ENCODE data around the gene JKAMP.
"Not testable (repeated sequence)": the region's sequence is repeated elsewhere in the genome, so short reads cannot be mapped to it uniquely, and the experiment has no call there.

Gene JKAMP, protein sequence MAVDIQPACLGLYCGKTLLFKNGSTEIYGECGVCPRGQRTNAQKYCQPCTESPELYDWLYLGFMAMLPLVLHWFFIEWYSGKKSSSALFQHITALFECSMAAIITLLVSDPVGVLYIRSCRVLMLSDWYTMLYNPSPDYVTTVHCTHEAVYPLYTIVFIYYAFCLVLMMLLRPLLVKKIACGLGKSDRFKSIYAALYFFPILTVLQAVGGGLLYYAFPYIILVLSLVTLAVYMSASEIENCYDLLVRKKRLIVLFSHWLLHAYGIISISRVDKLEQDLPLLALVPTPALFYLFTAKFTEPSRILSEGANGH

DNA sequence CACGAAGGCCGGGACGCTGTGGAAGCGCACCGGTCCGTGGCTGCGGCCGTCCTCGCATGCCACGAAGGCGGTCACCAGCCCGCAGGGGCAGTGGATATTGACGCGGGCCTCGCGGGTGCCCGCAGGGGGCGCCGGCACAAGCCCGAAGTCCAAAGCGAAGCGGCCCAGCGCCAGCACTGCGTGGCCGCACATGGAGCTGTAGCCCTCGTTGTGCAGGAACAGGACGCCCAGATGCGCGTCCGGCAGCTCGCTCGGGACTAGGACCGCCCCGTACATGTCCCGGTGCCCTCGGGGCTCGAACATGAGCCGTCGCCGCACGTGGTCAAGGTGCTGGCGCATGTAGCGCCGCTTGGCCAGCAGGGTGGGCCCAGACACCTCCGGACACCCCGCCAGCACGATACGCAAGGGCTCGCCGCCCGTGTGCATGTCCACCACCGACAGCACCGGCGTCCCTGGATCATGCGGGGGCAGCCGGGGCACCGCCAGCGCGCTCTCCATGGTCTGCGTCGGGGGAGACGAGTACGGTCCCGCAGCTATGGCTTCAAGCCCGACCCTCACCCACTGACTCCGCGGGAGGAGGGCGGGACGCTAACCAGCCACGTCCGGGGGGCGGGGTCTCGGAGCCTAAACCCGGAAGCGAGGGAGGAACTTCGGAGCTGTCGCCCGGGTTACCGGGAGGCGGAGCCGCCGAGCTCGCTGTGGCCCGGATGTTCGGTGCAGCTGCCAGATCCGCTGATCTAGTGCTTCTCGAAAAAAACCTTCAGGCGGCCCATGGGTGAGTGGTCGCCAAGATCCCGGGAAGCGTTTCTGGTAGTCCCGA lies at the start of gene JKAMP, which contains the start of gene L3HYPDH:
JKAMP (plus strand) TSS at position 699 of the 820 bp plus-strand sequence; CDS start at position 772, 73 bp downstream.
L3HYPDH (minus strand) TSS at position 590 of the 820 bp plus-strand sequence; CDS start at position 498, 92 bp downstream.
- DNase-seq: peak; percentile 81 to 92

DNA sequence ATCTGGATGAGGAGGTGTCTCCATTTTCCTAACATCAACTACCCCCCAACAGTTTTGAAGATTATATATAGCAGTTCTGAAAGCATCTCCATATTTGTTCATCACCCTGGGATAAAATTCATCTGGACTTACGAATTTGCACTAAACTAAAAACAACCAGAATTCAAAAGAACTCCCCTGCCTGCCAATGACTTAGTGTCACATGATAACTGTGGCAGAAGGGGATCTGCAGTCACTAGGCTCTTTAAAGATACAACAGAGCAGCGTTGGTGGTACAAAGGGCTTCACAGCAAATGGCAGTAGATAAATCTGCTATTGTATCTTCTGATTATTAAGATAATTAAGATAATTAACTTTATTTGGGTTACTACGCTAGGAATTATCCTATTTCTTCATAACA lies 49.2 kb upstream of the JKAMP start:
- DNase-seq: no peak

DNA sequence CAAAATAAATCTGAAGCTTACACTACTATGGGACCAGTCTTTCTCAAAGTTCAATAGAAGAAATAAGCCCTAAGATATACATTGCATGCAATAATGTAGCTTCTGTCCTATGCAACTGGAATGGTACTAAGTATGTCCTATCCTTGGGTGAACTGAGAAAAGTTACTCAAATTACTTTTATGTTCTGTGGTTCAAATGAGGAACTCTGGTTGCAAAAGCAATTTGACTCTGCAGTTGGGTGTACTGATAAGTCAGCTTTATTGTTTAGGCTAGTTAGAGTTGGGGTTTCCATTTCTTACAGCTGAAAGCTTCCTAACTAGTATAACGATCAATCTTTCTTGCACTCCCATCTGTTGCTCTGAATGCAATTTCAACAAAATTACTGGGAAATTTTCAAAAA lies 48.3 kb upstream of the JKAMP start:
- peak; percentile 50 to 52 for DNase-seq

DNA sequence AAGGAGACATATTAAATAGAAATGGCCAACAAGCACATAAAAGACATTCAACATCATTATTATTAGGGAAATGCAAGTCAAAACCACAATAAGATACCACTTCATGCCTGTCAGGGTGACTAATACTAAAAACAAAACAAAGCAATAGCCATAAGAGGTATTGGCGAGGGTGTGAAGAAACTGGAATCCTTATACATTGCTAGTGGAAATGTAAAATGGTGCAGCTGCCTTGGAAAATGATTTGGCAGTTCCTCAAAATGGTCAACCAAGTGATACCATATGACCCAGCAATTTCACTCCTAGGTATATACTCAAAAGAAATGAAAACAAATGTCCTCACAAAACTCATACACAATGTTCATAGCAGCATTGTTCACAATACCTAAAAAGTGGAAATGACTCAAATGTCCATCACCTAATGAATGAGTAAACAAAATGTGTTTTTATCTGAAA lies 46.1 kb upstream of the JKAMP start:
- DNase-seq: no peak

DNA sequence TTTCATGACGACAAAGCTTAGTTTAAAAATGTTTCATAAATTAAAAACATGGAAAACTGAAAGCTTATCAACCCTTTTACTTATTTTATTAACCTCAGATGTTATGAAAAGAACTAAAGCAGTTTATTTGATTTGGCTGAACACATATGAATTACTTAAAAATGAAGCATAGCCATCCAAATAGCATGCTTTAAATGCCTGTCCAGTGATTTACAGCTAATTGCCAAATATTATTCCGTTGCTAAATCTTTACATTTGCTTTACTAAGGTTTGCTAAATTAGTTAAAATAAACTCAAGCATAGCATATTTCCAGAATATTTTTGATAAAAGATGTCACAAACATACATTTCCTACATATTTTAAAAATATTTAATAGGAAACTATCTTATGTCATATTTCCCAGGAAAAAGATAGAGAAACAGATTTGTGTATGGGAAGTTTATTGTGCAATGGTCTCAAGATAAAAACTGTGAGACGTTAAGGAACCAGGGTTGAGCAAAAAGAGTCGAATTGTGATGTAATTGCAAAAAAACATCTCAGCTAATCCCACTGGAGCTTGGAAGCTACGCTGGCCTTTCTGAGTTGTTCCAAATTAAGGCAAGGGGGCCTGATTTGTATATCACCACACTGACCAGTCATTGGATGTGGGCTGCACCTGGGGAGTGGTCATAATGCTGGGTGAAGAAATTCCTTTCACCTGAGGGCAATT lies 44.9 kb upstream of the JKAMP start:
- DNase-seq: no peak

DNA sequence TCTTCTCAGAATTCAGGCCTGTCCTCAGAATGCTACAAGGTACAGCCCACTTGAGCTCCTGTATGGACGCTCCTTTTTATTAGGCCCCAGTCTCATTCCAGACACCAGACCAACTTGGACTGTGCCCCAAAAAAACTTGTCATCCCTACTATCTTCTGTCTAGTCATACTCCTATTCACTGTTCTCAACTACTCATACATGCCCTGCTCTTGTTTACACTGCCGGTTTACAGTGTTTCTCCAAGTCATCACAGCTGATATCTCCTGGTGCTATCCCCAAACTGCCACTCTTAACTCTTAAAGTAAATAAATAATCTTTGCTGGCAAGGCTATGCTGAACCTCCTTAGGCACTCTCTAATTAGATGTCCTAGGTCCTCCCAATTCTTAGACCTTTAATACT lies 35.6 kb upstream of the JKAMP start:
- DNase-seq: not testable (repeated sequence)

DNA sequence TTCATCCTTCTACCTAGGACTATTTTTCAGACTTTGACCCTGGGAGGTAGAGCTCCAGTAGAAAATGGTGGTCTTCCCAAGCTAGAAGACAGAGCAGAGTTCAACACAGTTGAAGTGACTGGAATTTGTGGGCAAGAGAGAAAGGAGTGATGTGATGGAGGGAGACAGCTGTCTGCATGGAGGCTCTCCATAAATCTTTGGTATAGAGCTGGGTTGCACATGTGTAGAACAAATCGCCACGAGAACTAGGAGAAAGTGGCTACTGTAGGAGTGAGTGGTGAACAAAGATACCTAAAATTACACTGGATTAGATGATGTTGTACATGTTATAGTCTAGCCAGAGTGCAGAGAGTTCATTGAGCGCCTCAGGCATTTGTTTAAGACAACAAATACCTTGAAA lies 33.6 kb upstream of the JKAMP start:
- DNase-seq: no peak

DNA sequence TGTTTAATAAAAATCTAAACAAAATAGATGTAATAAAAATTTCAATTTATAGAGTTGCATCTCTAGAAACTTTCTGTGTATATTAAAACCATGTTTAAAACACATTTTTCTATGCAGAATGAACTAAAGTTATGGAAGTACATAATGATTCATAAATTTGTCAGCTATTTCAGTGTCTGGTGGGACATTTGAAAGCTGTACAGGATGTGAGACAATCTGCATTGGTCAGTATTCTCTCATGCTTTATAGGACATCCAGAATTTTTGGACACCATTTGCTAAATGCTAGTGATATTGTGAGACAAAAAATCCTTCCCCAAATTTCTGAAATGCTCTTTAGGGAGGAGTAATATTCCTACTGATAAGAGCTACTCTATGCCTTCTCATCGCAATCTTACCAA lies 32.5 kb upstream of the JKAMP start:
- DNase-seq: no peak

DNA sequence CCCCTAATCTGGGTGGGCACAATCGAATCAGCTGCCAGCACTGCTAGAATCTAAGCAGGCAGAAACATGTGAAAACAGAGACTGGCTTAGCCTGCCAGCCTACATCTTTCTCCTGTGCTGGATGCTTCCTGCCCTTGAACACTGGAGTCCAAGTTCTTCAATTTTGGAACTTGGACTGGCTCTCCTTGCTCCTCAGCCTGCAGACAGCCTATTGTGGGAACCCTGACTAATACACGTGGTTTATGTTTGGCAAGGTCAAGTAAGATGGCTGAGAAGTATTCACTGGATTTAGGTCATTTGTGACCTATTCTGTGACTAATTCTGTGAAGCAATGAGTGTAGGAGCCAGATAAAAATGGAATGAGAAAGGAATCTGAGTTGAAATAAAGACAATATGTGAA lies 30.2 kb upstream of the JKAMP start:
- DNase-seq: no peak

DNA sequence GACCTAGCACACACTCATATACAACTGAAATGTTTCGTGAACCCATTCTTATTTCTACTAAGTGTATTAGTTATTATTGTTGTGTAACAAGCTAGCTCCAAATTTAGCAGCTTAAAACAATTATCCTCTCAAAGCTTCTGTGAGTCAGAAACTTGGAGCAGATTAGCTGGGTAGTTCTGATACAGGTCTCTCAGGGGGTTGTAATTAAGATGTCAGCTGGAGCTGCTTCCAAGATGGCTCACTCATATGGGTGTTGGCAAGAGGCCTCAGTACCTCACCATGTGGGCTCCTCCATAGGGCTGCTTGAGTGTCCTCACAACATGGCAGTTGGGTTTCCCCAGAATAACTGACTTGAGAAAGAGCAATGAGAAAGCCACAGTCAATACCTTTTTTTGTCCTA lies 28.9 kb upstream of the JKAMP start:
- DNase-seq: no peak

DNA sequence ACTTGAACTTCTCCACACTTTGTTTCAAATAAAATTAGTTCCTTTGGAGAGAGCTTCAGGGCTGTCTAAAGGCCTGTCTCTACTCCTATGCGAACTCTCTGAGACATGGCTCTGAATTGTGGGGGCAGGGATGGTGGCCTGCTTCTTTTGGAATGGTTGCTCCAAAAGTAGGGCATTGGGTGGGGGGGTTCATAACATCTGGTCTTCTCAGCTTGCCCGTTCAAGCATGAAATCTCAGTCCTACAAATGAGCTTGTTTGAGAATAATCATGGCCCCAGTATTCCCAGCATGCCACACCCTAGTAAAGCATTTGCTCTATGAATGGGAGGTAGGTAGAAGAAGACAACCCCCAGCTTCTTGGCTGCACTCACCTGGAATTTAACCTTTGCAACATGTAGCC lies 25.8 kb upstream of the JKAMP start:
- DNase-seq: no peak

DNA sequence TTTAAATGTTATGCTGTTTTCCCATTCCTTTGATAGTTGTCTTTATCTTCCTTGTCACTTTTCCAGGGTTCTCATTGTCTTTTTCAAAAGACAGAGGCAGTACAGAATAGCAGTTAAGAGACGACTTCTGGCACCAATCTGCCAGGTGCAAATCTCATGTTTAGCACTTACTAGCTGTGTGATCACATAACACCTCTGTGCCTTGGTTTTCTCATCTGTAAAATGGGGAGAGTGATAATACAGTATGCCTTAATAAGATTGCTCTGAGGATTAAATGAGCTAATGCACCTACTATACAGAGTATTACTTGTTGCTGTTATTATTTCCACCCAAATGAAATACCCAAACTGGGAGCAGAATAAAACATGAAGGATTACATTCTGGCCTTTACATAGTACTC lies 23.9 kb upstream of the JKAMP start:
- DNase-seq: no peak

DNA sequence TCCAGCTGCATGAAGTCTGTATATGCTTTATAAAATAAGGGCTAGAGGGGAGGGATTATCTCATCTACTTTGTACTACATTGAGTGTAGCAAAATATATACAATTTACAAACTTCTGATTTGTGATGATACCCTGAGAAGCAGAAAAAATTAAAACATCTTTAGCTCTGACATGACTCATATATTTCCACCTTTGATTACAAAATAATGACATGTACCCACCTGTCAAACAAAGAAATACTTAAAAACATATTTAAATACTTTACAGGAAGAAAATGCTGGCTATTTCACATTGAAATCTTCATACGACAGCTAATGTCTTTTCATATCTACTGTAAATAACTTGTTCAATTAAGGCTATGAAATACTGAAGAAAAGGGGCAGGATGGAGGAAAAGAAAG lies 22.4 kb upstream of the JKAMP start:
- no peak for DNase-seq

DNA sequence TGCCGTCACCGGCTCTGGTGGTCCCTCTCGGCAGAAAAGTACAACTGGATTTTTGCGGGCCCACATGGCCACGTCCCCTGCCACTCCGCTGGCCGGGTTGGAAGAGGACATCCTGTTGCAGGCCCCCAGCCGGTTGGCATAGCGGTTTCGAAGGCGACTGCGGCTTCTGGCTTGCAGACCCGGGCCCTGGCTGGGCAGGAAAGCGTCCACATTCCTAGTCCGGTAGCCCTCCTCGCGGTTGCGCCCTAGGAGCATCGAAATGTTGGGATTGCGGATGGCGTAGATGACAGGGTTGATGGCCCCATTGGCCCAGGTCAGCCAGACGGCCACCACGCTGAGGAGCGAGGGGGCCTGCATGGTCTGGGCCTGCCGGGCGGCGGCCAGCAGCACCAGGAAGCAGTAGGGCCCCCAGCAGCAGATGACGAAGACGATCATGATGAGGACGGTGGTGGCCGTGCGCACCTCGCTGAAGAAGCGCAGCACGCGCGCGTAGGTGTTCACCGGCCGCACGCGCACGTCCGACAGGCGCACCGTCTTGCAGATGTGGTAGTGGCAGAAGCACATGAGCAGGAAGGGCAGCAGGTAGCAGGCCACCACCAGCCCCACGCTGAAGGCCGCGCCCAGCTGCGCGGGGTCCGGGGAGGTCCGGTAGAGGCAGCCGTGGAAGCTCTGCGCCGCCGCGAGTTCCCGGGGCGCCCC lies 20.4 kb upstream of the JKAMP start:
- DNase-seq: no peak

DNA sequence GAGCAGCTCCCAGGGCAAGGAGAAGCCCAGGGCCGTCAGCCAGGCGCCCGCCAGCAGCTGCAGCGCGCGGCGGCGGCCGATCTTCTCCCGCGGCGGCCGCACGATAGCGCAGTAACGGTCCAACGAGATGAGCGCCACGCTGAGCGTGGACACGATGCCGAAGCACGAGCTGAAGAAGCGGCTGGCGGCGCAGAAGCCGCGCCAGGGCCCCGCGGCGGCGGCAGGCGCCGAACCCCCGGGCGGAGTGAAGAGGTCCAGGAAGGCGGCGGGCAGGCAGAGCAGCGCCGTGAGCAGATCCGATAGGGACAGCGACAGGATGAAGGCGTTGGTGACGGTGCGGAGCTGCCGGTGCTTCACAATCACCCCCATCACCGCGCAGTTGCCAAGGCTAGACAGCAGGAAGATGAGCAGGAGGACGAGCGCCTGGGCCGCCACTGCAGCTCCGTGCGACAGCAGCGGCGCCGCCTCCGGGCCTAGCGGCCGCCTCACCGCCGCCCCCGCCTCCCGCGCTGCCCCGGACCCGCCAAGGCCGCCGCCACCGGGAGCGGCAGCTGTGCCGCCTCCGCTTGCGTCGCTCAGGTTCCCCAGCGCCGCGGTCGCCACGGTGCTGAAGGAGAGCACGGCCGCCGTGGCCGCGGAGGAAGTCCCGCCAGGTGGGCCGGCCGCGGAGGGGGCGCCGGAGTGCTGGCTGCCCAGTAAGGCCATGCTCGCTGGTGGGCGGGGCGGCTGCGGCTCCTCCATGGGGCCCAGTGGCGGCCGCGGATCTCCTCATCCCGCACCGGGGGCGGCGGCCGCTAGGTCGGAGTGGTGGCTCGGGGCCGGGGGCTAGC lies 19.6 kb upstream of the JKAMP start:
- no peak for DNase-seq

DNA sequence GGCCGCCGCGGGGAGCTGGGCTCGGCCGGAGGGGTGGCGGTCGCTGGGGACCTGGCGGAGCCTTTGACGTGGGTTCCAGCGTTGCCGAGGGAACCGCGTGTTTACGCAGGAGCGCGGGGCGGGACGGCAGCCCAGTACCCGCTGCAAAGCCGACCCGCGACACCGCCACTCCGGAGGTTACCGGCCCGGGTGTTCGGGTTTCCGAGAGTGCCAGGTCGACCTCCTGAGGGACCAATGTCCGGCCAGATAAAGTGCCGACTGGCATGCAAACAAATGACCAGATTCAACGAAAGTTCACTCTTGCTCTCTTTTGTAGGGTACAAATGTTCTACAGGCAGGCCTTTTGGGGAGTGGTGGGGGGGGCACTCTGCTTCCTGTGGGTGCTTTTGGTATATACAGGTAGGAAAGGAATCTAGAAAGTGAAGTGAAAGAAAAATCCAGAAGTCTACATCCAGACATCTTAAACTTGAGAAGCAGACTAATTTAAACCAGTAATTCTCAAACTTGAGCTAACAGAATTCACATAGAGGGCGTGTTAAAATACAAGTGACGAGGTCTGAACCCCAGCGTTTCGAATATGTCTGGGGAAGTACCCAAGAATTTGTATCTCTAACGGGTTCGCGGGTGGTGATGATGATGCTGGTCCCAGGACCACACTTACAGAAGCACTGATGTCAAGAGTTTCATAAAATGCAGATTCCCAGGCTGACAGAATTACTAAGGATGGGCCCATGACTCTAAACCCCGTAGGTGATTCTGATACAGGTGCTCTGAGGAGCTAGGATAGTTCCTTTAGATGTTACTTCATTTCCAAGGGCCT lies 18.8 kb upstream of the JKAMP start, which contains the start of gene GPR135:
GPR135 (minus strand) TSS at position 65 of the 820 bp plus-strand sequence. CDS start 154 bp downstream, outside the sequence.
- DNase-seq: no peak

DNA sequence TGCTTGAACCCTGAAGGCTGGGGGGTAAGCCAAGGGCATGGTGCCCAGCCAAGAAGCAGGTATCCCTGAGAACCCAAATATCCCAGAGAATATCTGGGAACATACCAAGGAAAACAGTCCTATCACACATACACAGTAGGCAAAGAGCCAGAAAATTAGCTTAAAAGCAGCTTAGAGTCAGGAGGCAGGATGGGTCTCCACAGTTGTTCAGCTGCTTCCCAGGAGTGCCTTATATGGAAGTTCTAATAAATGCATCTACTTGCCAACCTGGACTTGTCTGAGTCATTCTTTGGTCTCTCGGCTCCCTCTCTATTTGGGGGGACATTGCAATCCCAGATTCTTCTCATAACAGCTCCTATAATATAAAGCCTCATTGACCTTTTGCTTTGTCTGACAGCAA lies 10.1 kb upstream of the JKAMP start:
- no peak for DNase-seq

DNA sequence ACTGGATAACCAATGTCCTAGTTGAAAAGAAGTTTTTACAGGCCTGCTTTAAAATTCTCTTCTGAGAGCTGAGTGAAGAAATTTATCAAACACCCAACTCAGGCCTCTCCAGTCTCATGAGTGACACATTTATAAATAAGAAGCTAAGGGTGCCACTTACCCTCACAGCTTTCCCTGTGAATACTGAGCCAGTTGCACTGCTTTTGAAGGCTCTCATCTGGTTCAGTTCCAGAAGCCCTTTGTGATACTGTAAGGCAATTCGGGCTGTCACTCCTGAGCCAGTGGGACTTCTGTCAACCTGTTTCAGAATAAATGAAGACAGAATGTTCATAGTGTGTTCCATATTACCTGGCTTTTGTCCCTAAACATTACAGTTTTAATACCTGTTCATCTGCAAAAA lies 8.6 kb upstream of the JKAMP start:
- no peak for DNase-seq

DNA sequence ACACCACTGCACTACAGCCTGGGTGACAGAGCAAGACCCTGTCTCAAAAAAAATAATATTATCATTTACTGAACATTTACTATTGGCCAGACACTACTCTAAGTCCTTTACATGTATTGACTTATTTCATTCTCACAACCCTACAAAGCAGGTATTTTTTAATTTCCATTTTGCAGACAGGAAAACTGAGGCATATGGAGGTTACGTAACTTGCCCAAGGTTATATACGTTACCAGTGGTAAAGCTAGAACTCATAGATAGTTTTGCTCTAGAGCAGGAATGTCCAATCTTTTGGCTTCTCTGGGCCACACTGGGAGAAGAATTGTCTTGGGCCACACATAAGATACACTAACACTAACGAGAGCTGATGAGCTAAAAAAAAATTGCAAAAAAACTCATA lies 5.8 kb upstream of the JKAMP start:
- no peak for DNase-seq

DNA sequence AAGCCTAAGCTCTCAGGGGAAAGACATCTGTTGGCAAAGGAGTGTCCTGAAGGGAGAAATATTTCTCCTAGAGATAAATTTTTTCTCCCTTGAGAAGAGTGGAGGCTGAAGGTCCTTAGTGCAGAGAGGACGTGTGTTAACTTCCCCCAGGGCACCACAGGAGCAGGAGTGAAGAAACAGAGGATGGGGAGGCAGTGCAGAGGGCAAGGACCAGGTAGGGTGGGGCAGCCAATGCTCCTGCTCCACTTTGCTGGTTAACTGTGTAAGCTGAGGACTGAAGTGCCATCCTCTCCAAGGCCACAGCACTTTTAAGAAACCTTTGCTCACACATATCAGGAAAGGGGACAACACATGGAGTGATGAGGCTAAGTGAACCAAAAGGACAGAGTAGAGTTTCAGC lies 4.2 kb upstream of the JKAMP start:
- DNase-seq: no peak

DNA sequence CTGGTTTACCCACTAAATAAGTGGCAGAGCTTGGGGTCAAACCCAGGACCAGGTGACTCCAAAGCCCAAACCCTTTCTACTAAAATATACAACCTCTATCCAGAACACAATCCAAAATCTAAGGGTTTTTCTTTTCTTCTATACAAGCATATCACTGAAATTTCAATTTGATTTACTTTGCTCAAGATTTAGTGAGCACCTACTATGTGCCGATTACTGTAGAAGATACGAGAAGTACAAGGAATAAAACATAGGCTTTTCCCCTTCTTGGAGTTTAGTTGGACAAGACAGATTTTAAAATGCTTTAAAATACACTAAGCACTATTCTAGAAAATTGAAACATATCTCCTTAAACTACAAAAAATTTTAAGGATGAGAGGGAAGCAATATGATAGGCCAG lies 2.9 kb upstream of the JKAMP start:
- DNase-seq: no peak

Data from Kasumi-1 (cell line).